Nephron progenitor cell (in vitro differentiated cells): ENCODE measurements around the gene C19orf25.

ENCODE experiments used
- DNase-seq: peaks from one replicate; pipeline ENCODE4 v3.0.0; 2021
- H3K27ac Mint-ChIP-seq: 2 replicates; pipeline ENCODE4 v1.8.0; 2021; ENCODE audit warnings: mild to moderate bottlenecking, moderate library complexity, mixed read lengths
- H3K27me3 Mint-ChIP-seq: 2 replicates; pipeline ENCODE4 v1.8.0; 2021; ENCODE audit warnings: mild to moderate bottlenecking, low read depth, mixed read lengths; ENCODE audit not compliant: poor library complexity
- H3K36me3 Mint-ChIP-seq: 2 replicates; pipeline ENCODE4 v1.8.0; 2021; ENCODE audit warnings: low read depth, mixed read lengths
- H3K4me1 Mint-ChIP-seq: 2 replicates; pipeline ENCODE4 v1.8.0; 2021; ENCODE audit warnings: mixed read lengths
- H3K4me3 Mint-ChIP-seq: 2 replicates; pipeline ENCODE4 v1.8.0; 2021; ENCODE audit warnings: mild to moderate bottlenecking, moderate library complexity, mixed read lengths
- H3K9me3 Mint-ChIP-seq: 2 replicates; pipeline ENCODE4 v1.8.0; 2021; ENCODE audit warnings: mild to moderate bottlenecking, moderate library complexity, mixed read lengths
- CTCF ChIP-seq: fragments of 200-600 bp; sonication (generic); IDR thresholded peaks from 2 replicates; pipeline ENCODE4 v1.5.0; 2021; ENCODE audit warnings: antibody characterized with exemption

Gene C19orf25

GRCh38 chr19:1438035-1438932 lies 40.7 kb downstream of the C19orf25 start, which contains the start of gene RPS15:
TSS of gene RPS15 (plus strand) at chr19:1438396. CDS start at chr19:1438426, 30 bp downstream.
- peaks cover 33% of the 10 kb centered on the region for H3K36me3 Mint-ChIP-seq
- no peaks in the 10 kb centered on the region for H3K9me3 Mint-ChIP-seq
- peaks cover 43% of the 10 kb centered on the region for H3K4me1 Mint-ChIP-seq
- H3K4me3 Mint-ChIP-seq, result peak within 1 kb of the TSS; percentile 97
- peak; percentile 85 for TF ChIP-seq CTCF
- peak; percentile 97 for DNase-seq
- H3K27ac Mint-ChIP-seq, result peak within 1 kb of the TSS; percentile 100
- H3K27me3 Mint-ChIP-seq, result peaks cover 6% of the 10 kb centered on the region

GRCh38 chr19:1437609-1438008 lies 41.4 kb downstream of the C19orf25 start:
- H3K27me3 Mint-ChIP-seq, result peaks cover 6% of the 10 kb centered on the region
- DNase-seq, result no peak
- peaks cover 29% of the 10 kb centered on the region for H3K36me3 Mint-ChIP-seq
- TF ChIP-seq CTCF, result no peak
- H3K4me1 Mint-ChIP-seq, result peaks cover 41% of the 10 kb centered on the region
- H3K27ac Mint-ChIP-seq, result no peak overlapping the region
- peak overlapping the region; percentile 97 for H3K4me3 Mint-ChIP-seq
- no peaks in the 10 kb centered on the region for H3K9me3 Mint-ChIP-seq

- TF ChIP-seq CTCF, result no peak
Measured at GRCh38 chr19:1435378-1435989, 43.5 kb downstream of the C19orf25 start.

GRCh38 chr19:1434577-1435060 lies 44.4 kb downstream of the C19orf25 start:
- no peak overlapping the region for H3K4me3 Mint-ChIP-seq
- no peaks in the 10 kb centered on the region for H3K9me3 Mint-ChIP-seq
- DNase-seq, result no peak
- TF ChIP-seq CTCF, result no peak
- no peak overlapping the region for H3K27ac Mint-ChIP-seq
- peaks cover 24% of the 10 kb centered on the region for H3K4me1 Mint-ChIP-seq
- peaks cover 2% of the 10 kb centered on the region for H3K27me3 Mint-ChIP-seq
- peaks cover 9% of the 10 kb centered on the region for H3K36me3 Mint-ChIP-seq

More at GRCh38 chr19:1435378-1435989, 43.5 kb downstream of the C19orf25 start:
- Mint-ChIP-seq H3K4me1 (peaks cover 27% of the 10 kb centered on the region), H3K27me3 (peaks cover 2% of the 10 kb centered on the region), H3K4me3 (no peak overlapping the region), H3K36me3 (peaks cover 9% of the 10 kb centered on the region), H3K9me3 (no peaks in the 10 kb centered on the region), H3K27ac (peak overlapping the region; percentile 88)
- DNase-seq, result no peak

- Mint-ChIP-seq H3K9me3 (no peaks in the 10 kb centered on the region), H3K27ac (no peak overlapping the region), H3K4me3 (no peak overlapping the region), H3K4me1 (peaks cover 19% of the 10 kb centered on the region), H3K27me3 (peaks cover 2% of the 10 kb centered on the region), H3K36me3 (peaks cover 9% of the 10 kb centered on the region)
- no peak for TF ChIP-seq CTCF
- no peak for DNase-seq
Measured at GRCh38 chr19:1434040-1434366, 45.0 kb downstream of the C19orf25 start.
